Ovary (tissue), 9 donors: ENCODE data around the gene DHRS7B. TPM values are rescaled to one million over a fixed set of nuclear protein-coding genes. Genes with fewer than 3 reads are reported as not detected.

ENCODE experiments used
- DNase-seq, 5 donors: peaks; one replicate each; pipeline ENCODE4 v3.0.0-alpha.2; 2019 to 2020
- H3K27ac ChIP-seq, 2 donors: fragments of 200-600 bp; one replicate each; pipeline versions ENCODE4 v1.5.1 to v1.8.0; 2019 to 2022
- H3K27me3 ChIP-seq: fragments of 200-600 bp; one replicate; pipeline ENCODE4 v1.8.0; 2022
- H3K36me3 ChIP-seq: fragments of 200-600 bp; sonication (generic); one replicate; pipeline ENCODE4 v1.5.1; 2019
- H3K4me1 ChIP-seq: one replicate; pipeline ENCODE4 v1.8.1; 2013; ENCODE audit warnings: mild to moderate bottlenecking, moderate library complexity; ENCODE audit not compliant: insufficient read depth
- H3K4me3 ChIP-seq: fragments of 200-600 bp; sonication (generic); one replicate; pipeline ENCODE4 v1.5.1; 2017
- H3K9me3 ChIP-seq, 2 donors: fragments of 200-600 bp in 1 of 2; sonication (generic) in 1 of 2; one replicate each; pipeline versions ENCODE4 v1.5.1 to v1.8.1; 2013 to 2019; ENCODE audit warnings: mild to moderate bottlenecking in 1 of 2, moderate library complexity in 1 of 2
- EP300 ChIP-seq: sonication (generic); formaldehyde crosslinking; IDR thresholded peaks from one replicate; pipeline ENCODE4 v1.6.1; 2017; ENCODE audit warnings: antibody characterized with exemption
- POLR2A ChIP-seq: fragments of 450-650 bp; IDR thresholded peaks from one replicate; pipeline ENCODE4 v1.6.1; 2017; ENCODE audit warnings: antibody characterized with exemption, mild to moderate bottlenecking, moderate library complexity
- WGBS, 3 donors: extraction: QIAGEN DNeasy Blood & Tissue Kit in 1 of 3; methylation state at CpG; one replicate each; pipeline versions ENCODE4 v1.1.5 to v1.1.7; 2013 to 2017; 5-methylcytosine and 5-hydroxymethylcytosine counted together
- intact Hi-C, 4 donors: fragments of 100-400 bp; cut with DNase I; formaldehyde crosslinking; loops; one replicate each; pipeline versions ENCODE4 v1.11.0 to v1.15.1; 2022 to 2023
- polyA plus RNA-seq, 2 donors: library from polyadenylated mRNA; stranded (reverse); fragments of 200-250 nt in 1 of 2; fragments of 350-450 nt in 1 of 2; fragmentation: Illumina TruSeq in 1 of 2; extraction: RNeasy Lipid Tissue Mini Kit (QIAGEN cat#74804) in 1 of 2; gene quantifications; one replicate each; pipeline ENCODE4 v1.2.3, GENCODE V29; 2013 to 2014
- total RNA-seq, 7 donors: library from RNA; depleted of rRNA in 2 of 7; stranded (reverse); fragments of >200 nt in 2 of 7; fragmentation: NEBNext Ultra II Directional in 3 of 7; extraction: Animal tissue kit (Norgen Biotek cat#: 25700) in 3 of 7; gene quantifications; one replicate each; pipeline versions ENCODE4 v1.1.0 to v1.2.4, GENCODE V29; 2016 to 2023
- TF ChIP-seq, protein P1 (sequence below), 3 donors: fragments of 450-650 bp in 2 of 3; fragments of 200-600 bp in 1 of 3; IDR thresholded peaks; one replicate each; pipeline versions ENCODE4 v1.5.1 to v1.8.0; 2016 to 2022; ENCODE audit warnings: antibody characterized with exemption in 3 of 3, mild to moderate bottlenecking in 1 of 3
- donor health status: DM: no; HTN: no; CAD: no; lungs with moderate emphysema.
- donor health status: DM: no; HTN: no; CAD: no.
- donor health status: Bipolar disorder and iron deficiency.
- donor health status: DM: yes; HTN: yes; CAD: no.
- donor health status: DM: no; HTN: no; CAD: no.
- donor health status: DM: yes; HTN: yes; CAD: no.

The DHRS7B gene
- total and polyA plus RNA-seq, 9 donors = 10.7 to 28.3 (median 17.4) TPM

DNA sequence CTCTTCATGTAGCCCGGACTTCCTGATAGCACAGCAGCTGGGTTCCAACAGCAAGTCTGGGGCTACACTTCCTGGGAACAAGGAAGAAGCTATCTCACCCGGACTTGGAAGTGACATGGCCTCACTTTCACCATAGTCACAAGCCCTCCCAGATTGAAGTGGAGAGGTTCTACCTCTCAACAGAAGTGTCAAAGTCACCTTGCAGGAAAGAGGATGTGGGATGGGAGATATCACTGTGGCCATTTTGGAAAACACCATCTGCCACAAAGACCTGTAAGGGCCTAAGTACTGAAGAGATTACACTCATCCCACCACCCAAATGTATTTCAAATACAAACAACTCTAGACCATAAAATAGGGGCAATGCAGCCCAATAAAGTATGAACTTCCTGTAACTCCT, 29.9 kb upstream of the DHRS7B start:
- TF ChIP-seq POLR2A (no peak), EP300 (no peak)
- TF ChIP-seq, protein P1, sequence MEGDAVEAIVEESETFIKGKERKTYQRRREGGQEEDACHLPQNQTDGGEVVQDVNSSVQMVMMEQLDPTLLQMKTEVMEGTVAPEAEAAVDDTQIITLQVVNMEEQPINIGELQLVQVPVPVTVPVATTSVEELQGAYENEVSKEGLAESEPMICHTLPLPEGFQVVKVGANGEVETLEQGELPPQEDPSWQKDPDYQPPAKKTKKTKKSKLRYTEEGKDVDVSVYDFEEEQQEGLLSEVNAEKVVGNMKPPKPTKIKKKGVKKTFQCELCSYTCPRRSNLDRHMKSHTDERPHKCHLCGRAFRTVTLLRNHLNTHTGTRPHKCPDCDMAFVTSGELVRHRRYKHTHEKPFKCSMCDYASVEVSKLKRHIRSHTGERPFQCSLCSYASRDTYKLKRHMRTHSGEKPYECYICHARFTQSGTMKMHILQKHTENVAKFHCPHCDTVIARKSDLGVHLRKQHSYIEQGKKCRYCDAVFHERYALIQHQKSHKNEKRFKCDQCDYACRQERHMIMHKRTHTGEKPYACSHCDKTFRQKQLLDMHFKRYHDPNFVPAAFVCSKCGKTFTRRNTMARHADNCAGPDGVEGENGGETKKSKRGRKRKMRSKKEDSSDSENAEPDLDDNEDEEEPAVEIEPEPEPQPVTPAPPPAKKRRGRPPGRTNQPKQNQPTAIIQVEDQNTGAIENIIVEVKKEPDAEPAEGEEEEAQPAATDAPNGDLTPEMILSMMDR (IDR thresholded peaks at IDR 0.05) = no peak
- DNase-seq = no peak
- no peaks in the 10 kb centered on the region for H3K4me1 ChIP-seq
- intact Hi-C loops = no loop called here
- no peaks in the 10 kb centered on the region for H3K27me3 ChIP-seq
- 69 to 85% (median 75%) methylated on average over 2 of the region's 2 CpGs for WGBS, 3 donors
- H3K4me3 ChIP-seq = no peak overlapping the region
- no peaks in the 10 kb centered on the region for H3K36me3 ChIP-seq
- H3K9me3 ChIP-seq = no peaks in the 10 kb centered on the region
- H3K27ac ChIP-seq = no peak overlapping the region

GRCh38 chr17:21098934-21099689, 27.7 kb upstream of the DHRS7B start:
- 1% methylated on average over 29 of the region's 29 CpGs for WGBS, 3 donors
- Histone ChIP-seq H3K27me3 (no peaks in the 10 kb centered on the region), H3K9me3 (no peaks in the 10 kb centered on the region), H3K36me3 (no peaks in the 10 kb centered on the region), H3K27ac (no peak overlapping the region), H3K4me3 (peak overlapping the region; percentile 45), H3K4me1 (no peaks in the 10 kb centered on the region)
- intact Hi-C loops = no loop called here
- TF ChIP-seq, protein P1 (IDR thresholded peaks at IDR 0.05) = no peak
- TF ChIP-seq EP300 = no peak
- peak in 4 of 5 donors; percentile 25 to 53 (median 32) for DNase-seq

- no peak overlapping the region for H3K4me3 ChIP-seq
These were observed 26.1 kb upstream of the DHRS7B start for GRCh38 chr17:21100636-21101035.

GRCh38 chr17:21104608-21105007, 22.2 kb upstream of the DHRS7B start:
- no peaks in the 10 kb centered on the region for H3K36me3 ChIP-seq
- no peaks in the 10 kb centered on the region for H3K9me3 ChIP-seq
- intact Hi-C loops = no loop called here
- 76 to 90% (median 83%) methylated on average over 7 of the region's 7 CpGs for WGBS, 3 donors
- DNase-seq = no peak
- no peak overlapping the region for H3K27ac ChIP-seq
- no peak overlapping the region for H3K4me3 ChIP-seq
- no peak for TF ChIP-seq EP300
- H3K4me1 ChIP-seq = no peaks in the 10 kb centered on the region
- H3K27me3 ChIP-seq = no peaks in the 10 kb centered on the region

More at GRCh38 chr17:21100636-21101035, 26.1 kb upstream of the DHRS7B start:
- H3K36me3 ChIP-seq = no peaks in the 10 kb centered on the region
- no peaks in the 10 kb centered on the region for H3K27me3 ChIP-seq
- H3K9me3 ChIP-seq = no peaks in the 10 kb centered on the region
- intact Hi-C loops = no loop called here
- DNase-seq = no peak
- no peak overlapping the region for H3K27ac ChIP-seq
- H3K4me1 ChIP-seq = no peaks in the 10 kb centered on the region
- TF ChIP-seq EP300 (no peak), POLR2A (no peak)
- TF ChIP-seq, protein P1 (IDR thresholded peaks at IDR 0.05) = no peak
- WGBS, 3 donors = 71 to 80% (median 79%) methylated on average over 2 of the region's 2 CpGs
